PC-9 (cell line): ENCODE measurements around the gene BPHL. TPM values are rescaled to one million over a fixed set of nuclear protein-coding genes. Genes with fewer than 3 reads are reported as not detected.

Experiments used
- BruUV-seq: library from RNA; stranded (reverse); fragments of 400-500 nt; replicated peaks from 2 replicates; lab custom pipeline; 2021; lab: Mats Ljungman, UMichigan
- CTCF ChIA-PET: fragments of 300-600 bp; sonication (Branson Sonifier 250); formaldehyde crosslinking; loops from one replicate; lab custom pipeline; 2022; ENCODE audit warnings: antibody characterized with exemption; lab: Charles Lee
- POLR2A ChIA-PET: fragments of 300-600 bp; sonication (Branson Sonifier 250); formaldehyde crosslinking; loops from one replicate; lab custom pipeline; 2022; ENCODE audit warnings: antibody characterized with exemption; ENCODE audit not compliant: unreplicated experiment; lab: Charles Lee
- DNase-seq, 2 experiments: peaks; one replicate each; pipeline versions ENCODE4 v3.0.0 to v3.0.0-alpha.2; 2015 to 2022; ENCODE audit warnings: mixed read lengths in 1 of 2
- H2AFZ ChIP-seq: fragments of 200-600 bp; sonication (generic); 2 replicates; pipeline ENCODE4 v1.8.1; 2017; ENCODE audit warnings: antibody characterized with exemption
- H3F3A ChIP-seq: fragments of 200-600 bp; sonication (generic); 2 replicates; pipeline ENCODE4 v1.8.1; 2017; ENCODE audit warnings: antibody characterized with exemption, mild to moderate bottlenecking, low read depth; ENCODE audit not compliant: insufficient read depth
- H3K27ac ChIP-seq: fragments of 200-600 bp; sonication (generic); 2 replicates; pipeline ENCODE4 v1.6.1; 2016; ENCODE audit warnings: mixed run types
- H3K27me3 ChIP-seq: fragments of 200-600 bp; sonication (generic); 2 replicates; pipeline ENCODE4 v1.6.1; 2016; ENCODE audit warnings: low read depth, mixed run types; ENCODE audit not compliant: insufficient read depth
- H3K36me3 ChIP-seq: fragments of 200-600 bp; sonication (generic); 2 replicates; pipeline ENCODE4 v1.6.1; 2016; ENCODE audit warnings: low read depth, mixed run types
- H3K4me1 ChIP-seq: fragments of 200-600 bp; sonication (generic); replicated peaks from 2 replicates; pipeline ENCODE4 v1.6.1; 2016; ENCODE audit warnings: mixed run types; ENCODE audit not compliant: insufficient read depth
- H3K4me2 ChIP-seq: fragments of 200-600 bp; sonication (generic); 2 replicates; pipeline ENCODE4 v1.6.1; 2017; ENCODE audit warnings: mixed run types
- H3K4me3 ChIP-seq: fragments of 200-600 bp; sonication (generic); 2 replicates; pipeline ENCODE4 v1.6.1; 2016; ENCODE audit warnings: mixed run types
- H3K79me2 ChIP-seq: fragments of 200-600 bp; sonication (generic); 2 replicates; pipeline ENCODE4 v1.6.1; 2017; ENCODE audit warnings: low read depth, mixed run types
- H3K9me2 ChIP-seq: fragments of 200-600 bp; sonication (generic); 2 replicates; pipeline ENCODE4 v1.8.1; 2017; ENCODE audit warnings: mild to moderate bottlenecking; ENCODE audit not compliant: insufficient read depth
- H3K9me3 ChIP-seq: fragments of 200-600 bp; sonication (generic); 2 replicates; pipeline ENCODE4 v1.8.1; 2016; ENCODE audit warnings: low read depth; ENCODE audit not compliant: insufficient read depth
- H4K20me1 ChIP-seq: fragments of 200-600 bp; sonication (generic); 2 replicates; pipeline ENCODE4 v1.8.1; 2017; ENCODE audit not compliant: insufficient read depth
- CTCF ChIP-seq: fragments of 200-600 bp; sonication (generic); conservative IDR thresholded peaks from 2 replicates; pipeline ENCODE4 v1.6.1; 2017; ENCODE audit warnings: mixed run types, antibody characterized with exemption, mild to moderate bottlenecking, moderate library complexity
- EZH2 ChIP-seq: fragments of 200-600 bp; sonication (generic); IDR thresholded peaks from 2 replicates; pipeline ENCODE4 v1.8.0; 2017; ENCODE audit warnings: antibody characterized with exemption, low read depth
- intact Hi-C: fragments of 100-400 bp; cut with micrococcal nuclease; formaldehyde crosslinking; loops from one replicate; pipeline ENCODE4 v1.10.0; 2022; ENCODE audit not compliant: unreplicated experiment
- total RNA-seq: library from RNA; stranded (reverse); gene quantifications from 2 replicates; pipeline ENCODE4 v1.2.3, GENCODE V29; 2021

The BPHL gene
- total RNA-seq, 1 experiment from 2014 or later: 23.7 TPM

- no TSS peak for BruUV-seq
- Histone ChIP-seq H3K79me2 (no peaks in the 10 kb centered on the region), H2AFZ (no peak overlapping the region), H3K36me3 (no peaks in the 10 kb centered on the region), H4K20me1 (no peaks in the 10 kb centered on the region), H3K27me3 (no peaks in the 10 kb centered on the region), H3K27ac (no peak overlapping the region), H3F3A (0 out of 2 replicates have a peak, but pooled peaks cover 1% of the 10 kb centered on the region), H3K4me2 (no peak overlapping the region), H3K9me2 (no peaks in the 10 kb centered on the region), H3K4me3 (no peak overlapping the region), H3K4me1 (peaks cover 1% of the 10 kb centered on the region; the same call in 1 of the 2 replicates), H3K9me3 (no peaks in the 10 kb centered on the region)
- ChIA-PET CTCF (no interaction called here), POLR2A (interaction anchor here (0.7 kb wide), 1 partner anchor 14 kb away, joined by 4 read pairs; the partner anchor contains the start of gene TUBB2A)
- intact Hi-C loops: no loop called here
- DNase-seq: no peak
- TF ChIP-seq EZH2 (no peak), CTCF (no peak)
These were observed 24.6 kb downstream of the BPHL start for GRCh38 chr6:3143158-3143557.

- Histone ChIP-seq H3K27ac (no peak overlapping the region), H3K4me1 (no peaks in the 10 kb centered on the region), H3K9me2 (no peaks in the 10 kb centered on the region), H3K4me2 (no peak overlapping the region), H3K9me3 (no peaks in the 10 kb centered on the region), H4K20me1 (no peaks in the 10 kb centered on the region), H3F3A (no peaks in the 10 kb centered on the region), H3K36me3 (no peaks in the 10 kb centered on the region), H3K27me3 (no peaks in the 10 kb centered on the region), H3K4me3 (no peak overlapping the region), H2AFZ (no peak overlapping the region), H3K79me2 (no peaks in the 10 kb centered on the region)
- no peak for TF ChIP-seq EZH2
- TF ChIP-seq CTCF: no peak
- intact Hi-C loops: no loop called here
- no peak for DNase-seq
- BruUV-seq: no TSS peak
- CTCF ChIA-PET: no interaction called here
- POLR2A ChIA-PET: no interaction called here
These were observed 26.1 kb downstream of the BPHL start for GRCh38 chr6:3144571-3144970.

DNA sequence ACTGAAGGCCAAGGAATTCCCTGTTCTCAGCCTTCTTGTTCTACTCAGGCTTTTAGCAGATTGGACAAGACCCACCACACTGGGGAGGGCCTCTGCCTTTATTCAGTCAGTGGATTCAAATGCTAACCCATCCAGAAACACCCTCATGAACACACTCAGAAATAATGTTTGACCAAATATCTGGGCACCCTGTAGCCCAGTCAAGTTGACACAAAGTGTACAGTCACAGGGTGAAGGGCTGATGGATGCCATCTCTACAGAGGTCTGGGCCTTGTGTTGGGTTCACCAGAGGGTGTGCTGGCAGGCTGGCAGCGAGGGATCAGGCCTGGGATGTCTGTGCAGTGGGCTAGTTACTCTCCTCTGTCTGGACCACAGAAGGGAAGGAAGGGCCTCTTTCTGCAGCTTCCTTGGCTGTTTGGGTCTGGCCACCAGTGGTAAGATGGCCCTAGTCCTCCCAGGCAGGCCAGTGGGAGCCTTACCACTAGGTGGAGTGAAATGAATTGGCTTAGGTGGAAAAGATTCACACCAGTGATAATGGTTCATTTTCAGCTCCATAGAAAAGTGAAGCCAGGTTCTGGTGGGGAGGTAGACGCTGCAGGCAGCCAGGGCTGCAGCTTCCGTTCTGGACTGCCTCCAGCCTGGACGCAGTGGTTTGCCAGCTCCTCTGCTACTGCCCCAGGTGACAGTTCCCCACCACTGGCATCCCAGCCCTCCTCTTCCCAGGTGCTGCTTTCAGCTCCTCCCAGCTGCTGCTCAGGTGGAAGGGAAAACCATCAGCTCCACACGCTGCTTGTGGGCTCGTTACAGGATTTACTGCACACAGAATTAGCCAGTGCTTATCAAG, 29.6 kb downstream of the BPHL start:
- CTCF ChIA-PET: interaction anchor here (0.6 to 1.1 kb wide), 2 partner anchors 10 to 103 kb away, joined by 3 to 4 read pairs; no protein-coding TSS in a partner anchor
- intact Hi-C loops: no loop called here
- Histone ChIP-seq H3K9me3 (no peaks in the 10 kb centered on the region), H3K4me2 (no peak overlapping the region), H3K27ac (no peak overlapping the region), H3K4me3 (no peak overlapping the region), H3K4me1 (no peaks in the 10 kb centered on the region), H3K9me2 (no peaks in the 10 kb centered on the region), H4K20me1 (no peaks in the 10 kb centered on the region), H2AFZ (no peak overlapping the region), H3K79me2 (no peaks in the 10 kb centered on the region), H3F3A (no peaks in the 10 kb centered on the region), H3K36me3 (no peaks in the 10 kb centered on the region; the same call in 1 of the 2 replicates), H3K27me3 (no peaks in the 10 kb centered on the region)
- no peak for TF ChIP-seq EZH2
- TF ChIP-seq CTCF: no peak
- no TSS peak for BruUV-seq
- DNase-seq: no peak
- POLR2A ChIA-PET: no interaction called here
